GM12801 (cell line): ENCODE measurements around the gene EIF4E3.

Experiments
- CTCF ChIP-seq: IDR thresholded peaks from one replicate; pipeline ENCODE4 v1.5.1; 2011; ENCODE audit warnings: control low read depth; ENCODE audit not compliant: insufficient read length; ENCODE audit errors: extremely low read depth

The EIF4E3 gene

GRCh38 chr3:71646971-71647370 lies 78.2 kb downstream of the EIF4E3 start:
- TF ChIP-seq CTCF, result no peak

DNA sequence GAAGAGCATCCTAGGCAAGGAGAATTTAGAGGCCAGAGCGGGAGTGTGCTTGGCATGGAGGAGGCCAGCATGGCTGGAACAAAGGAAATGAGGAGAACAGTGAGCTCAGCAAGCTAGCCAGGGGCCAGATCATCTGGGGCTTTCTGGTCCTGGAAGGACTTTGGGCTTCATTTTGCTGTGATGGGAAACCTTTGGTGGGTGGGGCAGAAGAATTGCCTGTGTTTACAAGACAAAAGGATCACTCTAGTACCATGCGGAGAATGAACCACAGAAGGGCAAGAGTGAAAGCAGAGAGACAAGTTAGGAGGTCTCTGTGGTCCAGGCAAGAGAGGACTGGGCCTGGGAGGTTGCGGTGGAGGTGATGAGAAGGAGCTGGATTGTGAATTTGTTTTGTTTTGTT lies 80.1 kb downstream of the EIF4E3 start:
- no peak for TF ChIP-seq CTCF

GRCh38 chr3:71641674-71642073 lies 83.5 kb downstream of the EIF4E3 start:
- no peak for TF ChIP-seq CTCF

DNA sequence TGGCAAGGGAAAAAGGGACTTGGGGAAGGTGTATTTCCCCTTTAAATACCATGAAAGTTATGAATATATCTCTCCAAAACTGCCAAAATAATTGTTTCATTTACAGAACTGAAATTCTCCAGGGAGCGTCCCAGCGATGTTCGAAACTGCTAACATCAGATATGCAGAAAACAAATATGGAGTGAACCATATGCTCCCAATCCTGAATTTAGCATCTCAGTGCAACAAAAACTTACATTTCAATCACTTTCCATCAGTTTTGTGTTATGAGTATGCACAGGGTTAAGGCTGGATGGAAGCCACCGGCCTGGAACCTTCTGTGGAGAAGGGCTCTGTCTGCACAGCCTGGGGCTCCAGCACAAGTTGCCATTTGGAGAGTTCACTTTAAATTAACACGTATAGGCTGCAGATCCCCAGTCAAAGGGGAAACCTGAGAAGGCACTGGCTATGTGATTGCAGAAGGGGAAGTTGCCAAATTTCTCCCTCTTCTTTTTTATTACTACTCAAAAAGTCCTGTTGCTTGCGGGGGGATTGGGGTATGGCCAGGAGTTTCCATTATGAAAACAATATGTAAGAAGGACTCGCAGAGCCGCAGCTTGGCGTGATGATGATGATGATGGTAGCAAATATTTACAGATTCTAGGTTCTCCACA lies 84.7 kb downstream of the EIF4E3 start:
- no peak for TF ChIP-seq CTCF

DNA sequence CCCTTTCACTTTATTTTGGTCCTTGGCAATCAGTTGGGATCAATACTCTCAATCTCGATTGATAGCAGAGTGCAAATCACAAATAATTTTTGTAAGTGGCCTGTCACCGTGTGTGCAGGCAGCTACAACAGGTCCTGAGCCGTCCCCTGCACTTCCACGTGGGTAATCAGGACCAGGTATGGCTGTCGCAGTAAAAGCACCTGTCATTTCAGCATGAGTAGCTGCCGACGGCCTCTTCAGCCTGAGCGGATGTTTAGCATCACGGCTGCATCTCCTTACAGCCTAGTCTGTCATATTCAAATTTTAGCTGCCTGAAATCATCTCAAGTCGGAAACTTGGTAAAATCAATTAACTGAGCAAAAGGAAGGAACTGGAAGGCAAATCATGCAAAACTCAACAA lies 88.7 kb downstream of the EIF4E3 start:
- TF ChIP-seq CTCF, result no peak

GRCh38 chr3:71636001-71636400 lies 89.2 kb downstream of the EIF4E3 start:
- no peak for TF ChIP-seq CTCF

DNA sequence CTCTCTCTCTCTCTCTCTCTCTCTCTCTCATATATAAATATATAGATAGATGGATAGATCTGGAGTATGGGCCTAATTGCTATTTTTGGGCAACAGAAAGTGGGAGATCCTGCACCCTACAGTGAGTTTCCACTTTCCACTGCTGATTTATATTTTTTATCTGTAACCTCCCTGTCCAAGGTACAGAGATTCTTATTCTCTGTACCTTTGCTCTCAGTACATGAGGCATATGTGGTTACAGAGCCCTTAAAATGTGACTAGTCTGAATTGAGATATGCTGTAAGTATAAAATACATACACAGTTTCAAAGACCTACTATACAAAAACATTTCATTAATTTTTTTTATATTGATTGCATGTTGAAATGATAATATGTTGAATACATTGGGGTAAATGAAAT lies 90.5 kb downstream of the EIF4E3 start:
- no peak for TF ChIP-seq CTCF
